HL-60 (cell line): ENCODE measurements around the gene REPS2.

ENCODE experiments used
- CTCF ChIP-seq: IDR thresholded peaks from one replicate; pipeline ENCODE4 v1.5.1; 2011; ENCODE audit warnings: low read length, control low read depth, inconsistent platforms; ENCODE audit not compliant: insufficient read depth
- REST ChIP-seq: IDR thresholded peaks from 2 replicates; pipeline ENCODE4 v1.6.1; 2012; ENCODE audit warnings: low read depth; ENCODE audit not compliant: insufficient replicate concordance

GRCh38 chrX:16903274-16904022 lies 43.0 kb upstream of the REPS2 start:
- TF ChIP-seq CTCF, result no peak
- TF ChIP-seq REST, result no peak
